ENCODE data around the gene RIOX2.

Gene RIOX2

DNA sequence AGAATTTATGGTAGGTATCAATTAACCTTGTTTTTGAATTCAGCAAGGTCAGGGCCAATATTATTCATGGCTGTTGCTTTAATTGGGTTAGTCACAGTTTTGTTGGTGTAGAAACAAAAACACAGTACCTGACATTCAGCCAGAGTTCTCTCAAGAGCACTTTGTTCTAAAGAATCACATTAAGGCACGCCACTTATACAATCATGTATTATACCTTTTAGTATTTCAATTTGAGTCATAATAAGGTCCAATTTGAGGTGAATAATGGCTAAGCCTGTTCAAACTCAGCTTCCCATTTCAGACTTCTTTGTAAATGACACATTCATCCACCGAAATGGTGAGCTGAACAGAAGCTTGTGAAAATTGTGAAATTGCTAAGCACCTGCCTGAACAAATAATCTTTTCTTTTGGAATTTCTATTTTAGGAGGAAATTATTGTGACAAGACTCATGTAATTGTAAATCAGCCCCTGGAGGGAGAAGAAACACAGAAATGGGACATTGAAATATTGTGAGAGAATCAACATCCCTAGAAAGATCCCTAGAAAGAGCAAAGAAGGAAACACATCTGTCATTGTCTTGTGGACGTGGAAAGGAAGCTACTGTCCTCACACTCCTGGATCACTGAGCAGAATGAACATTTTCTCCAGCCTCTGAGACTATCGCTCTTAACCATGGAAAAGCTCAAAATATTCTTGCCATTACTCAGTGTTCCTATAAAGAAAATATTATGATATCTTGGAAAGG, 29.3 kb downstream of the RIOX2 start:
- Histone ChIP-seq H3K27ac (no peak overlapping the region), H4K20me1 (ENCODE audit: insufficient read depth) (no peaks in the 10 kb centered on the region), H2AFZ (ENCODE audit: low read depth) (no peak overlapping the region), H3K36me3 (ENCODE audit: insufficient read depth) (no peaks in the 10 kb centered on the region), H3K4me2 (no peak overlapping the region), H3K27me3 (ENCODE audit: insufficient read depth, low read depth) (no peaks in the 10 kb centered on the region), H3K4me1 (ENCODE audit: low read depth, poor library complexity, severe bottlenecking) (no peaks in the 10 kb centered on the region), H3K9ac (no peak overlapping the region), H3K79me2 (ENCODE audit: insufficient read depth, low read depth) (no peaks in the 10 kb centered on the region), H3K4me3 (IDR thresholded peaks at IDR 0.05; ENCODE audit: insufficient read depth, low read depth, low read length) (no peak overlapping the region)
- TF ChIP-seq, protein P1, sequence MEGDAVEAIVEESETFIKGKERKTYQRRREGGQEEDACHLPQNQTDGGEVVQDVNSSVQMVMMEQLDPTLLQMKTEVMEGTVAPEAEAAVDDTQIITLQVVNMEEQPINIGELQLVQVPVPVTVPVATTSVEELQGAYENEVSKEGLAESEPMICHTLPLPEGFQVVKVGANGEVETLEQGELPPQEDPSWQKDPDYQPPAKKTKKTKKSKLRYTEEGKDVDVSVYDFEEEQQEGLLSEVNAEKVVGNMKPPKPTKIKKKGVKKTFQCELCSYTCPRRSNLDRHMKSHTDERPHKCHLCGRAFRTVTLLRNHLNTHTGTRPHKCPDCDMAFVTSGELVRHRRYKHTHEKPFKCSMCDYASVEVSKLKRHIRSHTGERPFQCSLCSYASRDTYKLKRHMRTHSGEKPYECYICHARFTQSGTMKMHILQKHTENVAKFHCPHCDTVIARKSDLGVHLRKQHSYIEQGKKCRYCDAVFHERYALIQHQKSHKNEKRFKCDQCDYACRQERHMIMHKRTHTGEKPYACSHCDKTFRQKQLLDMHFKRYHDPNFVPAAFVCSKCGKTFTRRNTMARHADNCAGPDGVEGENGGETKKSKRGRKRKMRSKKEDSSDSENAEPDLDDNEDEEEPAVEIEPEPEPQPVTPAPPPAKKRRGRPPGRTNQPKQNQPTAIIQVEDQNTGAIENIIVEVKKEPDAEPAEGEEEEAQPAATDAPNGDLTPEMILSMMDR (conservative IDR thresholded peaks at IDR 0.05; ENCODE audit: low read depth, low read length) = no peak

DNA sequence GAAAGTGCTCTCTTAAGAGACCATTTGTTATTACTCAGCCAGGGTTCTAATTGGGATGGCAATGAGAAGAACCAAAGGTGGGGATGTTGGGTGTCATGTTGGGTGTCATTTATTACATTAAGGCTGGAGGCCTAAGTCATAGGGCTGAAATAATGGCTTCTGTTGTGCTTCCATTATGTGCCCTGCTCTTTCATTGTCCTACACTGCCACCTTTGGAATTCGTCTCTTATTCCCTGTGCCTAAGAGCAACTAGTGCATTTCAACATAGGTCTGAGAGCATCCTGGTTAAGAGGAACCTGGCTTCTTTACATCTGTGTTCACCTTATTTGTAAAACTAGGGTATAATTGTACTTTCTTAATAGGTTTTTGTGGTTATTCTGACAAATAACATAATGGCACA, 32.2 kb downstream of the RIOX2 start:
- no peak overlapping the region for H3K4me3 ChIP-seq (IDR thresholded peaks at IDR 0.05; ENCODE audit: insufficient read depth, low read depth, low read length)

DNA sequence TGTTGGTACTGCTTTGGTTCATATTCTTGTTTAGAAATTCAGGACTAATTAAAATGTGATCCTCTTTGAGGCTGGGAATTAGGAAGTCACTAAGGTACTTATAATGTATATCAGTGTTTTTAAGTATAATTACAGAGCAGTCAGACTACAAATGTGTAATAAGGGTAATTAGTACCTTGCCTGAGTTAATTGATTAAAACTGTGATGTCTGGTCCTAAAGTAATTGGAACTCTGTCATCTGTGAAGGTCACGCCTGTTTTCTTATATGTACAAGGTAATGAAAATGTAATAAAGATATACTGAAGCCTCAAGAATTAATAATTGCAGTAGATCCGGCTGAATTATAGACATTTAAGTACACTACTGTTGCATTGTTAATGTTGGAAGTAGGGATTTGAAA, 32.8 kb downstream of the RIOX2 start:
- TF ChIP-seq, protein P1 (conservative IDR thresholded peaks at IDR 0.05; ENCODE audit: low read depth, low read length) = no peak
- no peaks in the 10 kb centered on the region for H3K36me3 ChIP-seq (ENCODE audit: insufficient read depth)
- no peak overlapping the region for H3K27ac ChIP-seq
- no peak overlapping the region for H3K4me2 ChIP-seq
- H2AFZ ChIP-seq (ENCODE audit: low read depth) = no peak overlapping the region
- H3K4me3 ChIP-seq (IDR thresholded peaks at IDR 0.05; ENCODE audit: insufficient read depth, low read depth, low read length) = no peak overlapping the region
- no peak overlapping the region for H3K9ac ChIP-seq
- H3K27me3 ChIP-seq (ENCODE audit: insufficient read depth, low read depth) = no peaks in the 10 kb centered on the region
- no peaks in the 10 kb centered on the region for H3K79me2 ChIP-seq (ENCODE audit: insufficient read depth, low read depth)
- H4K20me1 ChIP-seq (ENCODE audit: insufficient read depth) = no peaks in the 10 kb centered on the region
- no peaks in the 10 kb centered on the region for H3K4me1 ChIP-seq (ENCODE audit: low read depth, poor library complexity, severe bottlenecking)

More for the DNA sequence above, 32.2 kb downstream of the RIOX2 start:
- TF ChIP-seq, protein P1 (conservative IDR thresholded peaks at IDR 0.05; ENCODE audit: low read depth, low read length) = no peak
- no peaks in the 10 kb centered on the region for H3K27me3 ChIP-seq (ENCODE audit: insufficient read depth, low read depth)
- no peak overlapping the region for H3K9ac ChIP-seq
- no peak overlapping the region for H3K4me2 ChIP-seq
- H3K4me1 ChIP-seq (ENCODE audit: low read depth, poor library complexity, severe bottlenecking) = no peaks in the 10 kb centered on the region
- H3K27ac ChIP-seq = no peak overlapping the region
- no peaks in the 10 kb centered on the region for H3K36me3 ChIP-seq (ENCODE audit: insufficient read depth)
- no peak overlapping the region for H2AFZ ChIP-seq (ENCODE audit: low read depth)
- no peaks in the 10 kb centered on the region for H3K79me2 ChIP-seq (ENCODE audit: insufficient read depth, low read depth)
- H4K20me1 ChIP-seq (ENCODE audit: insufficient read depth) = no peaks in the 10 kb centered on the region

DNA sequence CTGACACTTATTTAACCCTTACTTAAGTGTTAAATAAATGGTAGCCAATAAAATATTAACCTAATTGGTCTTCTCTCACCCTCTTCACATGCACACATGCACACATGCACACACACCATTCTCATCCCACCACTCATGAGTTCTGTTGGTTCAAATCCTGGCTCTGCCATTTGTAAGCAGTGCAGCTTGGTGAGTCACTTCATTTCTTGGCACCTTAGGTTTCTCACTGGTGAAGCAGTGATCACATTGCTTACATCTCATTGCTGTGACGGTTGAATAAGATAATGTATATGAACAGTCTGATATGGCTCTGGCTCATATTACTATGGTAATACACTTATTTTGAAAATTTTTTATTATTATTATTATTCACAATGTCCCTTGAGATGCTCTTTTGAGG, 33.8 kb downstream of the RIOX2 start:
- Histone ChIP-seq H3K27me3 (ENCODE audit: insufficient read depth, low read depth) (no peaks in the 10 kb centered on the region), H3K4me2 (no peak overlapping the region), H4K20me1 (ENCODE audit: insufficient read depth) (no peaks in the 10 kb centered on the region), H3K9ac (no peak overlapping the region), H3K36me3 (ENCODE audit: insufficient read depth) (no peaks in the 10 kb centered on the region), H3K4me1 (ENCODE audit: low read depth, poor library complexity, severe bottlenecking) (no peaks in the 10 kb centered on the region), H3K79me2 (ENCODE audit: insufficient read depth, low read depth) (no peaks in the 10 kb centered on the region), H3K27ac (no peak overlapping the region), H2AFZ (ENCODE audit: low read depth) (no peak overlapping the region), H3K4me3 (IDR thresholded peaks at IDR 0.05; ENCODE audit: insufficient read depth, low read depth, low read length) (no peak overlapping the region)
- TF ChIP-seq, protein P1 (conservative IDR thresholded peaks at IDR 0.05; ENCODE audit: low read depth, low read length) = no peak
